ENCODE results near the gene MCOLN1. TPM values are rescaled to one million over a fixed set of nuclear protein-coding genes. Genes with fewer than 3 reads are reported as not detected.

Gene MCOLN1
- polyA plus RNA-seq, result 14.0 to 36.0 TPM (median 15.5 TPM) in 3 replicates
- polyA plus RNA-seq (2011; ENCODE audit: low read depth), result 10.8 TPM
- 12.0 and 20.2 TPM in 2 replicates for polyA plus RNA-seq (2011; cell fraction: cytosol; rRNA removed)
- polyA plus RNA-seq (2011; cell fraction: nucleus; rRNA removed), result 41.1 and 43.9 TPM in 2 replicates
- 11.9 and 14.5 TPM in 2 replicates for polyA plus RNA-seq (2012; ENCODE audit: low replicate concordance)
- polyA minus RNA-seq, result 32.7 to 52.6 TPM (median 51.8 TPM) in 3 replicates
- 29.5 TPM for polyA minus RNA-seq (2011; cell fraction: cytosol; rRNA and poly(A)+ RNA removed)
- 12.1 and 18.9 TPM in 2 replicates for polyA minus RNA-seq (2011; cell fraction: nucleus; rRNA and poly(A)+ RNA removed)

GRCh38 chr19:7522072-7522922 is at the start of gene MCOLN1:
TSS of gene MCOLN1 (plus strand) at chr19:7522624. CDS start at chr19:7522751, 127 bp downstream.
- dilution Hi-C loops (cut with MboI; ENCODE audit: extremely low pct_ligation_motif_present, low sequenced_read_pairs), result no loop called here
- peak within 1 kb of the TSS; percentile 96 for H3K4me2 ChIP-seq (ENCODE audit: control insufficient read depth, extremely low read depth, insufficient read depth, low read depth, low read length)
- peak within 1 kb of the TSS; percentile 81 for H3K9ac ChIP-seq (ENCODE audit: control insufficient read depth, extremely low read depth, insufficient read depth, low read length)
- H3K36me3 ChIP-seq (ENCODE audit: control insufficient read depth in 2 of 2, extremely low read depth in 1 of 2, insufficient read depth in 2 of 2, low read length in 2 of 2), result peaks cover 0 to 4% of the 10 kb centered on the region in 2 experiments
- peak within 1 kb of the TSS; percentile 94 for H2AFZ ChIP-seq (ENCODE audit: control insufficient read depth, low read length)
- no peaks in the 10 kb centered on the region for H3K9me1 ChIP-seq (ENCODE audit: control insufficient read depth, extremely low read depth, insufficient read depth, low read length)
- no peaks in the 10 kb centered on the region for H4K20me1 ChIP-seq (ENCODE audit: control insufficient read depth, extremely low read depth, insufficient read depth, low read length)
- TF ChIP-seq EZH2 (IDR thresholded peaks at IDR 0.05; ENCODE audit: low read length), result no peak
- TF ChIP-seq, protein P1, sequence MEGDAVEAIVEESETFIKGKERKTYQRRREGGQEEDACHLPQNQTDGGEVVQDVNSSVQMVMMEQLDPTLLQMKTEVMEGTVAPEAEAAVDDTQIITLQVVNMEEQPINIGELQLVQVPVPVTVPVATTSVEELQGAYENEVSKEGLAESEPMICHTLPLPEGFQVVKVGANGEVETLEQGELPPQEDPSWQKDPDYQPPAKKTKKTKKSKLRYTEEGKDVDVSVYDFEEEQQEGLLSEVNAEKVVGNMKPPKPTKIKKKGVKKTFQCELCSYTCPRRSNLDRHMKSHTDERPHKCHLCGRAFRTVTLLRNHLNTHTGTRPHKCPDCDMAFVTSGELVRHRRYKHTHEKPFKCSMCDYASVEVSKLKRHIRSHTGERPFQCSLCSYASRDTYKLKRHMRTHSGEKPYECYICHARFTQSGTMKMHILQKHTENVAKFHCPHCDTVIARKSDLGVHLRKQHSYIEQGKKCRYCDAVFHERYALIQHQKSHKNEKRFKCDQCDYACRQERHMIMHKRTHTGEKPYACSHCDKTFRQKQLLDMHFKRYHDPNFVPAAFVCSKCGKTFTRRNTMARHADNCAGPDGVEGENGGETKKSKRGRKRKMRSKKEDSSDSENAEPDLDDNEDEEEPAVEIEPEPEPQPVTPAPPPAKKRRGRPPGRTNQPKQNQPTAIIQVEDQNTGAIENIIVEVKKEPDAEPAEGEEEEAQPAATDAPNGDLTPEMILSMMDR (optimal IDR thresholded peaks at IDR 0.05 in 1 of 3, IDR thresholded peaks at IDR 0.05 in 1 of 3, conservative IDR thresholded peaks at IDR 0.05 in 1 of 3; ENCODE audit: extremely low read depth in 1 of 3, insufficient read depth in 2 of 3, low read length in 3 of 3), result no peak
- H3K79me2 ChIP-seq (ENCODE audit: control insufficient read depth, insufficient read depth, low read length), result no peaks in the 10 kb centered on the region
- no peaks in the 10 kb centered on the region for H3K27me3 ChIP-seq (ENCODE audit: control insufficient read depth, extremely low read depth, insufficient read depth, low read length)
- H3K4me3 ChIP-seq (ENCODE audit: control insufficient read depth in 2 of 3, extremely low read depth in 1 of 3, insufficient read depth in 2 of 3, low read depth in 1 of 3, low read length in 3 of 3), result peak within 1 kb of the TSS; percentile 75 to 91 (median 78)
- H3K9me3 ChIP-seq (ENCODE audit: control insufficient read depth, low read depth, low read length), result no peaks in the 10 kb centered on the region
- peaks cover 12% of the 10 kb centered on the region for H3K4me1 ChIP-seq (ENCODE audit: control insufficient read depth, extremely low read depth, insufficient read depth, low read length)
- peak within 1 kb of the TSS; percentile 43 for H3K27ac ChIP-seq (ENCODE audit: control insufficient read depth, insufficient read depth, low read length)
- peak; percentile 77 for DNase-seq (ENCODE audit: low read depth, low spot score)
- peak; percentile 53 for FAIRE-seq

- no peak for FAIRE-seq
- Histone ChIP-seq H2AFZ (ENCODE audit: control insufficient read depth, low read length) (no peak overlapping the region), H3K4me2 (ENCODE audit: control insufficient read depth, extremely low read depth, insufficient read depth, low read depth, low read length) (no peak overlapping the region), H3K9ac (ENCODE audit: control insufficient read depth, extremely low read depth, insufficient read depth, low read length) (no peak overlapping the region), H4K20me1 (ENCODE audit: control insufficient read depth, extremely low read depth, insufficient read depth, low read length) (no peaks in the 10 kb centered on the region), H3K9me1 (ENCODE audit: control insufficient read depth, extremely low read depth, insufficient read depth, low read length) (no peaks in the 10 kb centered on the region), H3K27ac (ENCODE audit: control insufficient read depth, insufficient read depth, low read length) (no peak overlapping the region), H3K36me3 (ENCODE audit: control insufficient read depth in 2 of 2, extremely low read depth in 1 of 2, insufficient read depth in 2 of 2, low read length in 2 of 2) (peaks cover 0 to 9% of the 10 kb centered on the region in 2 experiments), H3K27me3 (ENCODE audit: control insufficient read depth, extremely low read depth, insufficient read depth, low read length) (no peaks in the 10 kb centered on the region), H3K9me3 (ENCODE audit: control insufficient read depth, low read depth, low read length) (no peaks in the 10 kb centered on the region), H3K79me2 (ENCODE audit: control insufficient read depth, insufficient read depth, low read length) (no peaks in the 10 kb centered on the region), H3K4me1 (ENCODE audit: control insufficient read depth, extremely low read depth, insufficient read depth, low read length) (peaks cover 15% of the 10 kb centered on the region), H3K4me3 (ENCODE audit: control insufficient read depth in 2 of 3, extremely low read depth in 1 of 3, insufficient read depth in 2 of 3, low read depth in 1 of 3, low read length in 3 of 3) (no peak overlapping the region)
- TF ChIP-seq EZH2 (IDR thresholded peaks at IDR 0.05; ENCODE audit: low read length), result no peak
- TF ChIP-seq, protein P1 (optimal IDR thresholded peaks at IDR 0.05 in 1 of 3, IDR thresholded peaks at IDR 0.05 in 1 of 3, conservative IDR thresholded peaks at IDR 0.05 in 1 of 3; ENCODE audit: extremely low read depth in 1 of 3, insufficient read depth in 2 of 3, low read length in 3 of 3), result no peak
- dilution Hi-C loops (cut with MboI; ENCODE audit: extremely low pct_ligation_motif_present, low sequenced_read_pairs), result no loop called here
- no peak for DNase-seq (ENCODE audit: low read depth, low spot score)
Observed at GRCh38 chr19:7475665-7476064, 46.8 kb upstream of the MCOLN1 start.

Data from keratinocyte (primary cell).